COLO829 (cell line): Measurements from ENCODE around the gene DHRSX.
"Not testable (repeated sequence)": the region's sequence is repeated elsewhere in the genome, so short reads cannot be mapped to it uniquely, and the experiment has no call there.

Source experiments
- DNase-seq: peaks from one replicate; pipeline ENCODE4 v3.0.0; 2012; ENCODE audit warnings: low spot score

DHRSX gene, protein sequence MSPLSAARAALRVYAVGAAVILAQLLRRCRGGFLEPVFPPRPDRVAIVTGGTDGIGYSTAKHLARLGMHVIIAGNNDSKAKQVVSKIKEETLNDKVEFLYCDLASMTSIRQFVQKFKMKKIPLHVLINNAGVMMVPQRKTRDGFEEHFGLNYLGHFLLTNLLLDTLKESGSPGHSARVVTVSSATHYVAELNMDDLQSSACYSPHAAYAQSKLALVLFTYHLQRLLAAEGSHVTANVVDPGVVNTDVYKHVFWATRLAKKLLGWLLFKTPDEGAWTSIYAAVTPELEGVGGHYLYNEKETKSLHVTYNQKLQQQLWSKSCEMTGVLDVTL

DNA sequence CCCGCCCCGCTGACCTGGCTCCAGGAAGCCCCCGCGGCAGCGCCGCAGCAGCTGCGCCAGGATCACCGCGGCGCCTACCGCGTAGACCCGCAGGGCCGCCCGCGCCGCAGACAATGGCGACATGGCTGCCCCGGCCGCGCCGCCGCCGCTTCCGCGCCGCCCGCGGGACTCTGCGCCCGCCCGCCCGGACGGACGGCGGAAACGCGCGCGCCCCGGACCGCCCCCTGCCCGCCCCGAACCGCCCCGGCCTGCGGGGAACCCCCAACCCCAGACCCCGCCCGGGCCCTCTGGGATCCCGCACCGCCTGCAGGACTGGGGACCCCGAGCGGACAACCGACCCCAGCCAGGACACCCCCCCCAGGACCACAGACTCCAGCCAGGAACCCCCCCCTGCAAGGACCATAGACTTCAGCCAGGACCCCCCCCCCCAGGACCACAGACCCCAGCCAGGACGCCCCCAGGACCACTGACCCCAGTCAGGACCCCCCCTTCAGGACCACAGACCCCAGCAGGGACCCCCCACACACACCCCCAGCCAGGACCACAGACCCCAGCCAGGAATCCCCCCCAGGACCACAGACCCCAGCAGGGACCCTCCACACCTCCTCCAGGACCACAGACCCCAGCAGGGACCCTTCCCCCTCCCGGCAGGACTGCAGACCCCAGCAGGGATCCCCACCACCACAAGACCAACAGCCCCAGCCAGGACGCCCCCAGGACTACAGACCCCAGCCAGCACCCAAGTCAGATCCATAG is at the start of gene DHRSX, which contains the start of gene ZBED1:
DHRSX (minus strand) TSS at position 174 of the 756 bp plus-strand sequence; CDS start at position 123, 51 bp downstream.
ZBED1 (minus strand) TSS at position 174 of the 756 bp plus-strand sequence. CDS start 10,257 bp downstream, outside the sequence.
- DNase-seq: no peak

DNA sequence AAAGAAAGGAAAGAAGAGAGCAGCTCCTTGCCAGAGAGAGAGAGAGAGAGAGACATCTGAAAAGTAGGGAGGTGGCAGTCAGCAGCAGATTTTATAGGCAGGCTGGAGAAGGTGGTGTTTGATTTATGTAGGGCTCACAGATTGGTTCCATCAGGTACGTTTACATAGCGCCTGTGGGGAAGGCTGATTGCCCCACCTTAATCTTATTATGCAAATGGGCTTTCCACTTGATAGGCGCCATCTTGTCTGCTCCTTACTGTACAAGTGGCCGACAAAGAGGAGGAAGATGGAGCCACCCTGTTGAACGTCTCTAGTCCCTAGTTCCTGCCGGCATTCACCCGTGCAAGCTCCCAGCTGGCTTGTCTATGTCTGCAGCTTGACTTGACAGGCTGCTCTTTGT is 49.1 kb upstream of the DHRSX start:
- DNase-seq: no peak

DNA sequence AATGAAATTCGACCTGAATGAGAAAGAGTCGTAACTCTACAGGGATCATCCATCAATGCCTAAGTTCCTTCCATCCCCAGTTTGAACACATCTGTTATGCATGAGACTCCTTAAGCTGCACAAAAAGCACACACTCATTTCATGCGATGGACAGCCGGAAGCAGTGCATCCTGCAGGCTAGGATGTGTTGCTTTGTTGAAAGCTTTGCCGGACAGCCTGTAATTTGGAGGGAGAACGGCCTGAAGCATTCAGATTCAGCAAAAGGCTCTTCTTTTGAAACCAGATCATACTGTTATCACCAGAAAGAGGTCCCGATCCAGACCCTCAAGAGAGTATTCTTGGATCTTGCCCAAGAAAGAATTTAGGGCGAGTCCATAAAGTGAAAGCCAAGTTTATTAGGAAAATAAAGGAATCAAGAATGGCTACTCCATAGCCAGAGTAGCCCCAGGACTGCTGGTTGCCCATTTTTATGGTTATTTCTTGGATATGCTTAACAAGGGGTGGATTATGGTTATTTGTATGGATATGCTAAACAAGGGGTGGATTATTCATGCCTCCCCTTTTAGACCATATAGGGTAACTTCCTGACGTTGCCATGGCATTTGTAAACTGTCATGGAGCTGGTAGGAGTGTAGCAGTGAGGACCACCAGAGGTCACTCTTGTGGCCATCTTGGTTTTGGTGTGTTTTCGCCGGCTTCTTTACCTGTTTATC is 48.1 kb upstream of the DHRSX start:
- no peak for DNase-seq

DNA sequence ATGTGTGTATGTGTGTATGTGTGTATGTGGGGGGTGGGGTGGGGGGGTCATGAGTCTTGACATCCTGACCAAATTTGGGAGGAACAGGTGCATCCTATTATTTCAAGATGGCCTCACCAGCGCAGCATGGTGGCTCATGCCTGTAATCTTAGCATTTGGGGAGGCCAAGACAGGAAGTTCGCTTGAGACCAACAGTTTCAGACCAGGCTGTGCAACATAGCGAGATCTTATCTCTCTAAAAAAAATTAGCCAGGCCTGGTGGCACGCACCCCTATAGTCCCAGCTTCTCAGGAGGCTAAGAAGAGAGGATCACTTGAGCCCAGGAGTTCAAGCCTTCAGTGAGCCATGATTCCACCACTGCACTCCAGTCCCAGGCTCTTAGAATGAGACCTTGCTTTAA is 47.0 kb upstream of the DHRSX start:
- no peak for DNase-seq

DNA sequence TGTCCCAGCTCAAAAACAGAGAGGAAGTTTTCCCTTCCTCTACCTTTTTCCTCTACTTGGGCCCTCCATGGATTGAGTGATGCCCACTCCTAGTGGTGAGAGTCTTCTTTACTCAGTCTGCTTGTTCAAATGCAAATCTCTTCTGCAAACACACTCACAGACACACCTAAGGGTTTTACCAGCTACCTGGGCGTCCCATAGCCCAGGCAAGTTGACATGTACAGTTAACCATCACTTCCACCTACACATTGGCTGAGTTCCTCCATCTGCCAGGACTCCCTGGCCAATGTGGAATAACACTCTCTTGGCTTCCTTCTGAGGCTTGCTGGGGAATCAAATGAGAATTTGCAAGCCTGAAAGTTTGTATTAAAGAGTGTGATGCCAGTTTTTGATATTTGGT is 45.7 kb upstream of the DHRSX start:
- DNase-seq: no peak

DNA sequence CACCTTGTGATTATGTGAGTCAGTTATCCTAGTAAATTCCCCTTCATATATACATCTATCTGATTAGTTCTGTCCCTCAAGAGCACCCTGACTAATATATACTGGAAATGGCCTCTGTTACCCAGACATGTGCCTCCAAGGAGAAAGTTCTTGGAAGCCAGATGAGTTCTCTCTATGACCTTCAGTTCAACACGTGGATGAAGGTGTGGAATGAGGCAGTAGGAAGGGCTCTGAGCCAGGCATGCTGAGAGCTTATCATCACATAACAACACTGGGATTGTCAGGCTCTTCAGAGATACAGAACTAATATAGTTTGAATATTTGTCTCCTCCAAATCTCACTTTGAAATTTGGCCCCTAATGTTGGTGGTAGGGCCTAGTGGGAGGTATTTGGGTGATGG is 44.4 kb upstream of the DHRSX start:
- no peak for DNase-seq

DNA sequence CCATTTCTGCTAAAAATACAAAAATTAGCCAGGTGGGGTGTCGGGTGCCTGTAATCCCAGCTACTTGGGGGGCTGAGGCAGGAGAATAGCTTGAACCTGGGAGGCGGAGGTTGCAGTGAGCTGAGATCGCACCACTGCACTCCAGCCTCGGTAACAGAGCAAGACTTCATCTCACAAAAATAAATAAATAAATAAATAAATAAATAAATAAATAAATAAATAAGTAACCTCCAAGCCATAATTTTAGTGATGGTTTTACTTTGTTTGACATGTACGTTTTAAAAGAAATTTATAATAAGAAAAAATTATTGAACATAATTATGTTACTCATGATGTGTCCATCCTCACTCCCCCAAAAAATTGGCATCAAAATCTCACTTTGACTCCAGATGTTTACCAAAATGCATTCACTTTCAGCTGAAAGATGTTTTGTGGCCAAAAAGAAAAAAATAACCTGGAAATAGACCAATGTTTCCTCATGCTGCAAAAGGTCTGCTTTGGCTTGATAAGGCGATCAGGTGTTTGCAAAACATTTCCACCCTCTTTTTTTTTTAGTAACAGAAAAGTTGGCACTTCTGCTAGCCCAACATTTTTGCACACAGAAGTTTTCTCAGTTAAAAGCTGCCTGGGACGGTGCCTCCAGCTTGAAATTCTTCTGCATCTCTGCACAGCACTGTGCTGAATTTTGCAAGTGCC is 42.2 kb upstream of the DHRSX start:
- no peak for DNase-seq

DNA sequence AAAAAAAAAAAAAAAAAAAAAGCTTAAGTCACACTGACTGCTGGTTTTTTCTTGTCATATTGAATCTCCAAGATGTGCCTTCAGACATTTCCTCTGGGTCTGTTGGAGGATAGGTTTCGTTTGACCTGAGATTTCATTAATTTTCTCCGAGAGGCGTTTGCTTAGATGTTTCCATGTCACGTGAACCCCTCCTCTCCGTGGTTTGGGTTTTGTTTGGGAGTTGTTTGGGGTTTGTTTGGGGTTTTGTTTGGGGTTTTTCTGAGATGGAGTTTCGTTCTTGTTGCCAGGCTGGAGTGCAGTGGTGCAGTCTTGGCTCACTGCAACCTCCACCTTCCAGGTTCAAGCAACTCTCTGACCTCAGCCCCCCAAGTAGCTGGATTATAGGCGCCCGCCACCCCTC is 40.8 kb upstream of the DHRSX start:
- no peak for DNase-seq

DNA sequence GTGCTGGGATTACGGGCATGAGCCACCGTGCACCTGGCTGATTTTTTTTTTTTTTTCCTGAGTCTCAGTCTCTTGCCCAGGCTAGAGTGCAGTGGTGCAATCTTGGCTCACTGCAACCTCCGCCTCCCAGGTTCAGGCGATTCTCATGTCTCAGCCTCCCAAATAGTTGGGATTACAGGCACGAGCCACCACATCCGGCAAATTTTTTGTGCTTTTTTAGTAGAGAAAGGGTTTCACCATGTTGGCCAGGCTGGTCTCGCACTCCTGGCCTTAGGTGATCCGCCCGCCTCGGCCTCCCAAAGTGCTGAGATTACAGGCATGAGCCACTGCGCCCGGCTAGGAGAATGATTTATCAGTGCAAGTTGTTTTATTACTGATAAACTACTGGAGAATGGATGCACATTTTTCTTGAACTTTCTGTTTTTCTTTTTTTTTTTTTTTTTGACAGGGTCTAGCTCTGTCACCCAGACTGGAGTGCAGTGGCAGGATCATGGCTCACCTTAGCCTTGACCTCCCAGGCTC is 39.7 kb upstream of the DHRSX start:
- no peak for DNase-seq

DNA sequence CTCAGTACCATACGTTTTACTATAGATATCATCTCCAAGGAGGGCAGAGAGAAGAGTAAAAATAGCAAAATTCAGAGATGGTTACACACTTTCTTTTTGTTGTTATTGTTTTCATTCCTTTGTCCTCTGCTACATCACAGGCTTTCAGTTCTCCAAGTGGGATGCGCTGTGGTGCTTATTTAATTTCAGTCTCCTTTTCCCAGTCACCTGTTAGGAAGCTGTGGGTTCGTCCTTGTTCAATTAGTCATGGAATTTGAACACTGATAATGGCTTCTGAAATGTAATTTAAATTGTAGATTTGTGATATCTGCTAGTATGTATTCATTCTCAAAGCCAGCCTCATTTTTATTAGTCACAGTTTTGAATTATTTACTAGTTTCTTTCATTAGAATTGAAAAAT is 38.8 kb upstream of the DHRSX start:
- DNase-seq: no peak

DNA sequence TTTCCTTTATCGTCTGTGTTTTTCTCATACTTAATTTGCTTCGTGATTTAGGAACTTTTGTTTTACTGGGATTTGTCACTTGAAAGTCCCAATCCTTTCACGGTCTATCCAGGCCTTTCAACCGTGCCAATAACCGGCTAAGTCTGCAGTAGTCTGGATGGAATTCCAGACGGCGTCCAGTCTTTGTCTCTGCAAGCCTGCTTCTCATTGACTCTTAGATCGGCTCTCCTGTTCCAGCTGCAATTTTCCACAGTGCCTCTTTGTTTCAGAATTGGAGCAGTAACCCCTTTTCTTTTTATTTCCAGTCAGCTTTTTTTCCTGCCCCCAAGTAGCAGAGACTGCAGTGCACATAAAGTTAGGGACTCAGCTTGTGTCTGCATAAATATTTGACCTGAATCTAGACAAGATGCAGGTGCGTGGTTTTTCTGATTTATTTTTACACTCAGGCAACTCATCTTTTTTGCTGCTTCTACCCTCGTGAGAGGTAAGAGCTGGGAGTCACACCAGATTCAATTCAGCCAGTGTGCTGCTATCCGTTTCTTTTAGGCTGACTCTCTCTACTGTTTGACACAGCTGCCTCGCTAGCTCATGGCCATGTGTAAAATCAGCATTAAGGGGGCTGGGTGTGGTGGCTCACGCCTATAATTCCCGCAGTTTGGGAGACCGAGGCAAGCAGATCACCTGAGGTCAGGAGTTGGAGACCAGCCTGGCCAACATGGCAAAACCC is 37.4 kb upstream of the DHRSX start:
- no peak for DNase-seq

DNA sequence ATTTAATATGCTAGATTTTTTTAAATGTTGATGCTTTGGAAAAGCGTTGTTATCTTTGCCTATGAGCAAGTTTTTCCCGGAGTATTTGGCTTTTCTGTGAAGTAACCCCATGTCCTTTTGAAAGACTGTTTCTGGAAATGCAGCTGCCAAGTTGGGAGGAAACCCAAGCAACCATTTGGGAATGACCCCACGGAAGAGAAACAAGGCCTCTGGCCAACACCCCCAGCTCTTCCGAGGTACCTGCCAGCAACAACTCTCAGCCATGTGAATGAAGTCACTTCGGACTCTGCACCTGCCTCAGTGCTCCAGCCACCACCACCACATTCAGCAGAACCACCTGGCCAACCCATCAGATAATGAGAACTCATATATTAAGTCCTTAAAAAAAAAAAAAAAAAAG is 36.2 kb upstream of the DHRSX start:
- DNase-seq: no peak

DNA sequence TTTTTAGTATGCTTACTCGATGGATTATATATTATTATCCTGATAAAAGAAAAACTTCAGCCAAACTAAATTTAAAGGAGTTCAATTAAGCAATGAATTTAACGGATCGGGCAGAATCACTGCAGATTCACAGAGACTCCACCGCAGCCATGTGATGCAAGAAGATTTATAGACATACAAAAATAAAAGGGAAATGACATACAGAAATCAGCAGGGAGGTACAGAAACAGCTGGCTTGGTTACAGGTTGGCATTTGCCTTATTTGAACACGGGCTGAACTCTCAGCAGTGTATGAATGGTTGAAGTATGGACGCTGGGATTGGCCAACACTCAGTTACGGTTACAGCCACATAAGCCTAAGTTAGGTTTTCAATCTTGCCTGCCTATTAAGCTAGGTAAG is 35.4 kb upstream of the DHRSX start:
- DNase-seq: no peak

DNA sequence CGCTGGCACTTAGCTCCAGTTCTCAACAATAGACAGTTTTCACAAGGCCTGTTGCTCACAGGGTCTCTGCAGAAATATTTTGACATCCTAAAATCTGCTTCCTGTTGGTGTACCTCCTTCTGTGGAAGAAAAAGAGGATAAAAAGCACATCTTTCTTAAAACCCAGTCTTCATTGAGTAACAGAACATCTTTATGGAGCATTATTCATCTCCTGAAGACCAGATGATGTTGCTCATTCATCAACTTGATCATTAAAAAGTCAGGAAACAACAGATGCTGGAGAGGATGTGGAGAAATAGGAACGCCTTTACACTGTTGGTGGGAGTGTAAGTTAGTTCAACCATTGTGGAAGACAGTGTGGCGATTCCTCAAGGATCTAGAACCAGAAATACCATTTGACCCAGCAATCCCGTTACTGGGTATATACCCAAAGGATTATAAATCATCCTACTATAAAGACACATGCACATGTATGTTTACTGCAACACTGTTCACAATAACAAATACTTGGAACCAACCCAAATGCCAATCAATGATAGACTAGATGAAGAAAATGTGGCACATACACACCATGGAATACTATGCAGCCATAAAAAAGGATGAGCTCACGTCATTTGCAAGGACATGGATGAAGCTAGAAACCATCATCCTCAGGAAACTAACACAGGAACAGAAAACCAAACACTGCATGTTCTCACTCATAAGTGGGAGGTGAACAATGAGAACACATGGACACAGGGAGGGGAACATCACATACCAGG is 33.7 kb upstream of the DHRSX start:
- DNase-seq: not testable (repeated sequence)

DNA sequence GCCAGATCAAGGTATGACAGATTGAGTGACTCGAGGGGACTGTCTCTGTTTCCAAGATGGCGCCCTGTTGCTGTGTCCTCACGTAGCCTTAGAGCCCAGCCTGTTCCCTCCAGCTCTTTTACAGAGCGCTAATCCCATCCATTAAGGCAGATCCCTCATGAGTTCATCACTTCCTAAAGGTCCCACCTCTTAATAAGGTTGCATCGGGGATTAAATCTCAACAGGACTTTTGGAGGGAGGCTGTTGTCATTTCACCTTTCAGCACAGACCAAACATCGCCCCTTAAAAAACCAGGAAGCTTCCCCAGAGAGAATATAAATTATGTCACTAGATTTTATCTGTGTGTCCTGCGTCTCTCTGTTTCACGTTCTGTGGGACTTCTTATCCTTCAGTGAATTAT is 32.6 kb upstream of the DHRSX start:
- DNase-seq: no peak

DNA sequence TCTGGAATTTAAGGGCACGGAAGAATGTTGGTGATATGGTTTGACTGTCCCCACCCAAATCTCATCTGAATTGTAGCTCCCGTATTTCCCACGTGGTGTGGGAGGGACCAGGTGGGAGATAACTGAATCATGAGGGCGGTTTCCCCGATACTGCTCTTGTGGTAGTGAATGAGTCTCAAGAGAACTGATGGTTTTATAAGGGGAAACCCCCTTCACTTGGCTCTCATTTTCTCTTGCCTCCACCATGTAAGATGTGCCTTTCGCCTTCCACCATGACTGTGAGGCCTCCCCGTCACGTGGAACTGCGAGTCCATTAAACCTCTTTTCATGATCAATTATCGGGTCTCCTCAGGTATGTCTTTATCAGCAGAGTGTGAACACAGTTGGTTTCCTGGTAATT is 25.6 kb upstream of the DHRSX start:
- no peak for DNase-seq

DNA sequence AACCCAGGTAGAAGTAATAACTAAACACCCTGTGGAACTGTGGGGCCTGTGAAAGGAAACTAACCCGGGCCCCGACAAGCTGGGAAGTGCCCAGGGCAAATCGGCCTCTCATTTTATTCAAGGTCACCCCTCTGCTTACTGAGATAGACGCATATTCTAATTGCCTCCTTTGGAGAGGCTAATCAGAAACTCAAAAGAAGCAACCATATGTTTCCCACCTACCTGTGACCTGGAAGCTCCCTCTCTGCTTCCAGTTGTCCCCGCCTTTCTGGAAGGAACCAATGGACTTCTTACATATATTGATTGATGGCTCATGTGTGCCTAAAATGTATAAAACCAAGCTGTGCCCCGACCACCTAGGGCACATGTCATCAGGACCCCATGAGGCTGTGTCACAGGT is 23.1 kb upstream of the DHRSX start:
- DNase-seq: no peak

DNA sequence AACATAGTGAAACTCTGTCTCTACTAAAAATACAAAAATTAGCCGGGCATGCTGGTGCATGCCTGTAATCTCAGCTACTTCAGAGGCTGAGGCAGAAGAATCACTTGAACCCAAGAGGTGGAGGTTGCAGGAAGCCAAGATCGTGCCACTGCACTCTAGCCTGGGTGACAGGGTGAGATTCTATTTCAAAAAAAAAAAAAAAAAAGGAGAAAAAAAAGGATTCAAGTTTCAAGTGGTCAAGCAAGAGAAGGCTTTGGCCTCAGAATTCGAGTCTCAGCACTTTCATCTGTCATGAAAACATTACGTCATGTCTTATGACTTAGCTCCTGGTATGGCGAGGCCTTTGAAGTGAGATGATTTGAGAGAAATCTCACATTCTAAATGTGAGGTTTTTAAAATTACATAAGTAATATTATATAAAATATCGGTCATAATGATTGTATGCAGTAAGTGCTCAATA is 21.2 kb upstream of the DHRSX start:
- DNase-seq: no peak

DNA sequence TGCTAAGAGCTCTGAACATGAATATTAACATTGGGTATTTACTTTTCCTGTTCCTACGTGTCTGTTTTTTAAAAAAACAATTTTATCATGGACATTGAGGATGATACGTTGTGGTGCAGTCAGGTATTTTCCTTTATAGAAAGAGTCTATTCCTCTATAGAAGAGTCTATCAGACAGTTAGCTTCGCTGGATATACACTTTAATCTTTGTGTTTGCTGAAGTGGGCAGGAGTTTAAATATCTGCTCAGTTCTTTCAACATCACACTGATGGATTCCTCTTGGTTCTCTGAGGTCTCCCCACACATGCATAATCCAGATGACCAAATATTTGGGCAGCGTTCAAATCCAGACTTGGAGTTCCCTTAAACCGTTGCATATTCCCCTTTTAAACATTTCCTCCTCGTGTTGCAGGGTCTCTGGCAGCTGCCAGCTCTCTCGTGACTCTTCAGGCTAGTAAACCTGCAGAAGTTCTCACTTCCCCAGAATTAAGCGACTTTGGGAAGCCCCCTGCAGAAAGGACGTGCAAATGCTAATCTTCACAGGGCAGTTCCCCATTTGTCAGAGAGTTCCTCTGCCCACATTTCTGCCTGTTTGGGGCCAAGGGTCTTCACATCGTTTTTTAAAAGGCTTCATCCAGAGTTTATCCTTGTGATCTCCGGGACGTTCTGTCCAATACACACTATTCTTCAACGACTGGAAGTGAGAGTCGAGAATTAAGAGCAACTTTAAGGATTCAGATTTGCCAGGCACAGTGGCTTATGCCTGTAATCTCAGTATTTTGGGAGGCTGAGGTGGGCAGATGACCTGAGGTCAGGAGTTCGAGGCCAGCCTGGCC is 20.5 kb upstream of the DHRSX start:
- no peak for DNase-seq

DNA sequence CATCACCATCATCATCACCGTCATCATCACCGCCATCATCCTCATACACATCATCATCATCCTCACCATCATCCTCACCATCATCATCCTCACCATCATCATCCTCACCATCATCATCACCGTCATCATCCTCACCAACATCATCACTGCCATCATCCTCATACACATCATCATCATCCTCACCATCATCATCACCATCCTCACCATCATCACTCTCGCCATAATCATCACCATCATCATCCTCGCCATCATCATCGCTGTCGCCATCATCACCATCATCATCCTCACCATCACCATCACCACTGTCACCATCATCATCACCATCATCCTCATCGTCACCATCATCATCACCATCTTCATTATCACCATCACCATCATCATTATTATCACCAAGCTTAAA is 19.8 kb upstream of the DHRSX start:
- no peak for DNase-seq
